GM12892 (cell line): ENCODE data around the gene ABCG4.

Source experiments
- POLR2A ChIP-seq: IDR thresholded peaks from 2 replicates; pipeline ENCODE4 v1.6.1; 2011; ENCODE audit warnings: low read depth, low read length, control low read depth
- POLR2AphosphoS5 ChIP-seq: IDR thresholded peaks from 2 replicates; pipeline ENCODE4 v1.6.1; 2011; ENCODE audit warnings: low read depth, low read length, control low read depth
- TAF1 ChIP-seq: IDR thresholded peaks from 2 replicates; pipeline ENCODE4 v1.6.1; 2011; ENCODE audit warnings: low read depth, mild to moderate bottlenecking, control low read depth, low read length, borderline replicate concordance

DNA sequence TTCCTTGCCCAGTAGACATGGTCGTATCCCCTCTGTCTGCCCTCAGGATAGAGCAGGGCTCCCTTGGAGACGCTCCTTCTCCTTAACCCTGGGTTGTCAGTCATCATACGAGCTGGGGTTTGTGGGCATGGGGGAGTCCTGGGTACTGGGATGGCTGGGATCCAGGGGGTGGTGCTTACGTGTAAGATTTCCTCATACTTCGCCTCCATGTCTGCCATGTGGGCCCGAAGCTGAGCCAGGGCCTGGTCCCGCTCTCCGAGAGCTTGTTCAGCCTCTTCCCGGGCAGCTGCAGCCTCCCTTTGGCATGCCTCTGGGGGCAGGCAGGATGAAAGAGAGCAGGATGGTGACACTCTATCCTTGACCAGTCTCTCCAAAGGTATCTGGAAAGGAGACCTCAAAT lies 41.7 kb downstream of the ABCG4 start:
- TF ChIP-seq TAF1 = no peak
- no peak for TF ChIP-seq POLR2A
- no peak for TF ChIP-seq POLR2AphosphoS5
